ENCODE results near the gene ZC3H8.

Gene ZC3H8

DNA sequence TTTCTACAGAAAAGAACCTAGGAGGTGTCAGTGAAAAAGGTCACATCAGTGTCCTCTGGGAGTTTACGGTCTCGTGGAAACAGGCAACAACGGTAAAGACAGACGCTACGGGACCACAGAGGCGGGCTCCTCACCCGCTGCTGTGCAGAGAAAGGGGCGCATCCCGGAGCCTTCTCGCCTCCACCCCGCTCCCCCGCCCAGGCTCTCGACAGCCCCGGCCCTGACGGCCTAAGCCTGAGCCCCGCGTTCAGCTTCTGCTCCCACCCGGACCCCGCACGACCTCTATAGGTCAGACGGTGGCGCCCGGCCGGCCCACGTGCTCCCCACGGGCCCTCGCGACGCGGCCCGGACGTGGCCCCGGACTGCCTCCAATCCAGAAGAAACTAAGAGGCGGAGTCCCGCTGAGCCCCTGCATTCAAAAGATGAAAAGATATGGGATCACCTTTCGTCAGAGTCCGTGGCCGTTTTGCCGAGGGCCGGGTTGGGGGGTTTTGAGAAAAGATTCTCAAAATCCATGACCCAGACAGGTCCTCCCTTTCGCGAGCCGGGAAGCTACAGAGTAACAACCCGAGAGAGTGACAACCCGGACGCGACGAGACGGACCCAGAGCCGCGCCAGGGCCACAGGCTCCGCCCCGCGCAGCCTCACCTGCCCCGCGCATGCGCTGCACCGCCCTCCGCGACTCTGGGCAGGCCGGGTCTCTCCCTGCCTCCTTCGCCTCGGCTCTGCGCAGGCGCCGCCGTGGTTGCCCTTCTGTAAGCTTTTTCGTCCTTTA is at the start of gene ZC3H8:
Gene ZC3H8 (minus strand): TSS at position 577 of the 775 bp plus-strand sequence. CDS start 61 bp downstream, at position 516.
- peak within 1 kb of the TSS; percentile 81 for H3K4me3 ChIP-seq (ENCODE audit: control insufficient read depth, low read depth, low read length)
- TF ChIP-seq CTCF (IDR thresholded peaks at IDR 0.05; ENCODE audit: control insufficient read depth, insufficient read depth, low read depth, low read length, missing control alignments) = no peak

GRCh38 chr2:112304298-112304941 is 49.6 kb upstream of the ZC3H8 start:
- no peak for TF ChIP-seq CTCF (IDR thresholded peaks at IDR 0.05; ENCODE audit: control insufficient read depth, insufficient read depth, low read depth, low read length, missing control alignments)
- no peak for DNase-seq (ENCODE audit: low read depth)
- H3K4me3 ChIP-seq (ENCODE audit: control insufficient read depth, low read depth, low read length) = no peak overlapping the region

More for the DNA sequence above, at the start of gene ZC3H8:
- peak; percentile 35 for DNase-seq (ENCODE audit: low read depth)

DNA sequence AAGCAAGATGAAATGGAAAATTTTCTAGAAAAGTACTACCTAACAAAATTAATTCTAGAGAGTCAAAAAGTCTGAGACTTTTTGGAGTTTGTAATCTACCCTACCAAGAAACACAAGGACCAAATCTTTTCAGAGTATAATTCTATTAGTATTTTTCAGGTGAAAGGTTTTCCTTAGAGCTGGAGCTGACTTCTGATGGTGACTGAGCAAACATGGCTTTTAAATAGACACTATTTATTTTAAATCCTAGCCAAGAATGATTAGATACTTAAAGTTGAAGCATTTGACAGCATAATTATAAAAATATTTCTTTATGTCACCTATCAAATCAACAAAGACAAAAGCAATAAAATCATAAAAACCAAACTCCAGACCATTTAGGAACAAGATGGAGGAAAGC is 47.1 kb upstream of the ZC3H8 start:
- TF ChIP-seq CTCF (IDR thresholded peaks at IDR 0.05; ENCODE audit: control insufficient read depth, insufficient read depth, low read depth, low read length, missing control alignments) = no peak
- no peak for DNase-seq (ENCODE audit: low read depth)
- H3K4me3 ChIP-seq (ENCODE audit: control insufficient read depth, low read depth, low read length) = no peak overlapping the region

DNA sequence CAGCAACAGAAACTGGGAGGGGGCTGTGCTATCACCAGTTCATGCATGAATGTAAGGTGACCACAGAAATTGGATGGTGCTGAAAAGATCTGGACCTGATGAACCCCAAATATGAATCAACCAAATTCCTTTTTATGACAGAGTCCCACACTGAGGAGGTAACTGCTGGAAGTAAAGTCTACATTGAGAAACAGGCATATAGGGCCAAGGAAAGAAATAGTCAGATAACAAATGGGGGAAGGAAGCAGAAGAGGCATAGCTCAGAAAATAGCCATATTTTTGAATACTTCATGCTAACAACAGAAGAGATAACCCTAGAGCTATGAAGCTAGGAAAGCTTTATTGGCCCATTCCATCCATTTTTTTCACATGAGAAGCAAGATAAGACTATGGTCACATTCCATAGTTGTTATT is 46.3 kb upstream of the ZC3H8 start:
- H3K4me3 ChIP-seq (ENCODE audit: control insufficient read depth, low read depth, low read length) = no peak overlapping the region
- DNase-seq (ENCODE audit: low read depth) = peak; percentile 38
- TF ChIP-seq CTCF (IDR thresholded peaks at IDR 0.05; ENCODE audit: control insufficient read depth, insufficient read depth, low read depth, low read length, missing control alignments) = no peak

- no peak overlapping the region for H3K4me3 ChIP-seq (ENCODE audit: control insufficient read depth, low read depth, low read length)
- no peak for DNase-seq (ENCODE audit: low read depth)
- TF ChIP-seq CTCF (IDR thresholded peaks at IDR 0.05; ENCODE audit: control insufficient read depth, insufficient read depth, low read depth, low read length, missing control alignments) = no peak
Observed at GRCh38 chr2:112296407-112296806, 41.6 kb upstream of the ZC3H8 start.

DNA sequence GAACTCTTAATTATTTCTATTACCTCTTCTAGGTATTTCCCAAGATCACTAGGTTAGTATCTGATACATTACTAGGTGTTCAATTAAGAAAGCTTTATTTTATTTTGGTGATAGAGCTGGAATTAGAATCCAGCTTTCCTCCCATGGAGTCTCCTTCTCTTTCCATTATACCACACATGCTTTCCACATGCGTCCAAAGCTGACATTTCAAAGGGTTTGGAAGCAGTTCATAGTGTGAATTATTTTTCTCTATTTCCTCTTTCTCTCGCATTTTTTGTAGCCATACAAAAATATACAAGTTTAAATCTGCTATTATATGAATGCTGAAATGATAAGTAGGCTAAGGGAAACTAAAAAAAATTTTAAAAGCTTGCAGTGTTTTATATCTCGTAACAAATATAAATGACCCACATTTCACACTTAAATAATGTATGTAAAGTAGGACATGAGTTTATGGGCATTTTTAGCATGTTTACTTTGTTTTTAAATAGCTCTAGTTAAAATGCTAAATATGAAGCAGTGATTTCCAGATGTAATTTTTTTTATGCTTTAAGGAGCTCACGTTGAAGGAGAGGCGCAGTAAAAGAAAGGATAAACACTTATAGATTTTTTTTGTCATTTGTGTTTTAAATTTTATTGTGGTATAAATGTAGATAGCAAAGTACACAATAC is 40.7 kb upstream of the ZC3H8 start:
- no peak for DNase-seq (ENCODE audit: low read depth)
- no peak for TF ChIP-seq CTCF (IDR thresholded peaks at IDR 0.05; ENCODE audit: control insufficient read depth, insufficient read depth, low read depth, low read length, missing control alignments)
- H3K4me3 ChIP-seq (ENCODE audit: control insufficient read depth, low read depth, low read length) = no peak overlapping the region

All from AG09309 (cell line).